ENCODE results near the gene EGFL8.
"Not testable (repeated sequence)": the region's sequence is repeated elsewhere in the genome, so short reads cannot be mapped to it uniquely, and the experiment has no call there.

Gene EGFL8

DNA sequence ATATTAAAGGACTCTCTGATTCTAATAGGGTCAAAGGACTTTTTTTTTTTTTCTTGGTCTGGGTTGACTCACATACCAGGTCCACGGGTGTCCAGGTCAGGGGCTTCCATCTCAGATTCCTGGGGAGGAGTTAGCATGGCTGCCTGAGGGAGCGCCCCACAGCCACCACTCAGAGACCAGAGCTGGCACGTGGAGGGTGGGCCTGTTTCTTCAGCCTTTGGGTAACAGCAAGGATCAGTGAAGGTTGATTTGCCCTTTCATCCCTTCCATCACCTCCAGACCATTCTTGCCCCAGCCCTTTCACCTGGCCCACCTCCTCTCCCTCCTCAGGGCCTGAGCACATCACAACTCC, 33.9 kb downstream of the EGFL8 start:
- DNase-seq: no peak

DNA sequence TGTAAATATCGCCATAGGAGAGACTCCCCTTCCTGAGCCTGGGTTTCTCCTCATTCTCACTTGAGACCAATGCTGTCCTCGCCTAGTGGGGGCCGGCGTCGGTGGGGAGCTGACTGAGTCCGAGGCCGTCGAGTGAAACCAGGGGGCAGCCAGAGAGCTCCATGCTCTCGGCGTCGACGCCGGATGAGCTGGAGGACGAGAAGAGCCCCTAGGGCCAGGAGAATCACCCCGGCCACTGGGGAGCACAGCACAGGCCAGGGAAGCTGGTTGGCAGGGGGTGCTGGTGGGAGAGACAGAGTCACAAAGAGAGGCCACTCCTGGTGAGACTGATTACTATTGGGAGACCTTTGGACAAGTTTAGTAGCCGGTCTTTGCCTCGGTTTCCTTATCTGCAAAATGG, 34.5 kb downstream of the EGFL8 start:
- DNase-seq: no peak

DNA sequence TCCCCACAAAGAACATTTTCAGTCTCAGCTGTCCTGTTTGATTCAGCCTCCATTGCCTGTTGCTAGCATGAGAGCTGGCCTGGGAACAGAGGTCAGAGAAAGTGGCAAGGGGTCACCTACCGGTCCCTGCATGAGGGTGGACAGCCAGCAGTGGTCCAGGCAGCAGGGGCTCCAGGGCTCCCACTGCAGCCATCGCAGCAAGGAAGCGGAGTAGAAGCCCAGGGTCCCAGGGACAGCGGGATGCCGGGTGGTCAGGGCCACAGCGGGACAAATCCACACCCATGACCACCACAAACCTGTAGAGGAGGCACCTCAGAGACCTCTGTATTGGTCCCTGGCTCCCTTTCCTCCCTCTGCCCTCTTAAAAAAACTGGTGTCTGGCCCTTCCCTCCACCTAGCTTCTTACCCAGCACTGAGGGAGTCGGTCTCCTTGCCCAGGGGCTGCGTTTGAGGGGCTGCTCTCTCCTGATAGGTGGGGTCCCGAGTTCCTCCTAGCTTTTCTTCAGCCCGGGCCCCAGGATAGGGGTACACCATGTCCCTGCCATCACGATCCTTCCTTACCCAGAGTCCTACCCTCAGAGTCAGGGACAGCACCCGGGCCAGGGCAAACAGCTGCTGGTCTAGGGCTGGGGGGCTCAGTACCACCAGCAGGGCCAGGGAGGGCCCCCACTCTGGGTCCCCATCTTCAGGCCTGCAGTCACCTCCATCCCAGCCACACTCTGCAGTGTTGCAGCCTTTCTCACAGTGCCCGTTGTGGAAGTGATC, 36.5 kb downstream of the EGFL8 start:
- DNase-seq: no peak

DNA sequence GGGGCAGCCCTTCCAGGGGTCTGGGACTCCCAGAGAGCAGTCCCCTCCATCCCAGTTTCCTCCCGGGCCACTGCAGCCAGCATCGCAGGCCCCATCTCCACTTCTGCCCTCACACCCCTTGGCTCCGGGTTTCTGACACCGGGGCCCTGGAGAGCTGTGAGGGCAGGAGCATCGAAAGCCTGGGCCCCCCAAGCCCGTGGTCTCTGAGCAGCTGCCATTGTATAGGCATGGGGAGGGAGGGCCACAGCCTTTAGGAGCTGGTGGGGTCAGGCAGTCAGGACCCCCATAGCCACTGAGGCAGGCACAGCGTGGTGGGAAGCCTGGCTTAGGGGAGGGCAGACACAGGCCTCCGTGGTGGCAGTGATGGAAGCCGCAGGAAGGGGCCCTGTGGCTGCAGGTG, 37.8 kb downstream of the EGFL8 start:
- no peak for DNase-seq

DNA sequence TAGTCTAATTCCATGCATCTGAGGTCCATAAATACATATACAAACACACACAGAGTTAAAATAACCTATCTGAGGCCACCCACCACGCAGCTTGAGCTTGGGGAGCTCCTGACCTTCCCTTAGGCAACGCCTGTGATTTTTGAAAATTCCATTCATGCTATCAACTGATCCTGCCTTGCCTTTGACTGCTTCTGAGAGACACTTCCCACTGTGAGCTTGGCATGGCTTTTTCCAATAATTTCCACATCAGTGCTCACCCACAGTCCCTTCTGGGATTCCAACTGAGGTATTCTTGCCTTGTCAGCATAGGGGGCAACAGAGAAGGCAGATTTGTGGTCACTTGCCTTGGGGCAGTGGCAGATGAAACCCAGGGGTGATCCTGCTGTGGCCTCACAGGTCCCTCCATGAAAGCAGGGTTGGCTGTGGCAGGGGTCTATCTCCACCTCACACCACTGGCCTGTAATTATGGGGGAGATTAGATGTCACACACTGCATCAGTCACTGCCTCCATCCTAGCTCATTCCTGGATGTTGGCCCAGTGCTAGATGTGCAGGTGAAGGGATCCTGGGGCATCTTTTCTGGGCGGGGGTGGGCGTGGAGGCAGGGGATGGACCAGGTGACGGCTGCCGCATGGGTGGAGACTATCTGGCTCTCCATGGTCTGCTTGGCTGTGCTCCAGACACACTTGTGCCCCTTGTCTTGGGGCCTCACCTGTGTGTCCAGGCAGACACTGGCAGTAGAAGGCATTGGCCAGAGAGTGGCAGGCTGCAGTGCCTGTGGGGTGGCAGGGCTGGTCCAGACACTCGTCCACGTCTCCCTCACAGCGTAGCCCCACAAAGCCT, 39.3 kb downstream of the EGFL8 start:
- no peak for DNase-seq

DNA sequence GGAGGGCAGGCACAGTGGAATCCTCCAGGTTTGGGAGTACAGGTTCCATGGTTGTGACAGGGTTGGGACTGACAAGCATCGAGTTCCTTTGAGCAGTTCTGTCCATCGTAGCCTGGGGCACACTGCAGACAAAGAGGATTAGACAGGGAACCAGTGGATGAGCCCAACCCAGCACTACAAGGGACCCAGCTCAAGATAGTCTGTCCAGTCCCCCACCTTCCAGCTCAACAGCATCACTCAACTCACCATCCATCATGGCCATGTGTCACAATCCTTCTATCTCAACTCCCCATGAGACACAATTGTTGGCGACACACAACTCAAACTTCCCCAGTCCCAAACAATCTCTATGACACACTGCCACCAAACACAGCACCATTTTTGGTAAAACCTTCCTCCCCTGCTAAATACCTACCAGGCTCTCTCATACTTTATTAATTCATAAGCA, 39.9 kb downstream of the EGFL8 start:
- no peak for DNase-seq

DNA sequence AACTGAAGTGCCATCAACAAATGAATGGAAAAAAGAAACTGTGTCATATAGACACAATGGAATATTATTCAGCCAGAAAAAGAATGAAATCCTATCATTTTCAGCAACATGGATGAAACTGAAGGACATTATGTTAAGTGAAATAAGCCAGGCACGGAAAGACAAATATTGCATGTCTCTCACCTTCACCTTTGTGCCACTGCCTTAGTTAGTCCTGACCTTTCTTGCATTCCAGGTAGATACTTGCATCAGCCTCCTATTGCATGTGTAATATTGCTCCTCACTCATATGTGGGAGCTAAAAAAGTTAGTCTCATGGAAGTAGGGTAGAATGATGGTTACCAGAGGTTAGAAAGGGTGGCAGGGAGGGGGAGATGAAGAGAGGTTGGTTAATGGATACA, 44.6 kb downstream of the EGFL8 start:
- DNase-seq: no peak

DNA sequence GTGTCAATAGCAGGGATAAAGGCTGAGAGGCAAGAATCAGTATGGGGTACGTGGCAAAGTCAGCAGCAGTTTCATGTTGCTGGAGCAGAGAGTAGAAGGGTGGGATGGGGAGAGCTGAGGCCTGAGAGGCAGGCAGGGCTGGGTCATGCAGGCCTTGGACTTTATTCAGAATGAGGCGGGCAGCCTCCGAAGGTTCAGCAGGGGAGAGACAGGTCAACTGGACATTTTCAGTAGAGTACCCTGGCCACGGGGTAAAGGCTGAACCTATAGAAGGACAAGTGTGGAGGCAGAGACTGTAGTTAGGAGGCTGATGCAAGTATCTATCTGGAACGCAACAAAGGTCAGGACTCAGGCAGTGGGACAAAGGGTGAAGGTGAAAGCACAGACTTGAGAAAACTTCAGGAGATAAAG, 45.8 kb downstream of the EGFL8 start:
- no peak for DNase-seq

DNA sequence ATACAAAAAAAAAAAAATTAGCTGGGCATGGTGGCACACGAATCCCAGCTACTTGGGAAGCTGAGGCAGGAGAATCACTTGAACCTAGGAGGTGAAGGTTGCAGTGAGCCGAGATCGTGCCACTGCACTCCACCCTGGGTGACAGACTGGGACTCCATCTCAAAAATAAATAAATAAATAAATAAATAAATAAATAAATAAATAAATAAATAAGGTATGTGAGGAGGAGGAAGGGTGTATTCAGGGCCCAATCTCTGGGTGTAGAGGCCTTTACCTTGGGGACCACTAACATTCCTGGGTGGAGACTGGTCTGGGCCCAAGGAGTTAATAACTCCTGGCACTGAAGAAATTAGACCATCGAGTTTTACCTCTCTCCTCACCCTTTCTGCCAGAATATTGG, 47.0 kb downstream of the EGFL8 start:
- not testable (repeated sequence) for DNase-seq

DNA sequence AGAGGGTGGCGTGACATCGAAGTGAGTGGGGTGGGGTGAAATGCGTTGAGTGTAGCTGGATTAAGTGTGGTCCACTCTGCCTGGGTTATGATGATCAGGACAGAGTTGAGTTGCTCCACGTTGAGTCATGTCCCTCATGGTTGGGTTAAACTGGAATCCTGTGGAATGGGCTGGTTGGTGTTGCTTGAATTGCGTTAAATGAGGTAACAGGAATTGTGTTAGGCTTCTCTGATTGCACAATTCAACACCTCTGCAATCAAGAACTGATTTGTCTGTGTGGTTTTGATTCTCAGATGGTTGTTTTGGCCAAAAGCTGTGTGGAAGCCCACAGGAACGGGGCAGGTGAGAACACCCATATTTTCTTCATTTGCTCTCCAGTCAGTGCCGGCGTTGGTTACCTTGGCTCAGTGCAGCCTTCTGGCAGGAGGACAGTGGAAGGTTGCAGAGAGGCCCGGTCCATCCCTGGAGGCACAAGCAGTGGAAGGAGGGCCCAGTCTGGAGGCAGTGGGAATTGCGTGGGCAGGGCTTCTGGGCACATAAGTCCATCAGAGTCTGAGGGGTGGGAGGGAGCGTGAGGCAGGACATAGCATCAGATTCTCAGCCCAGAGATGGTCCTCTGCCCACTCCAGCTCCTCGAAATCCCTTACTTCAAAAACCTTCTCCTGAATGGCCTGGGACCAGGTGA, 47.8 kb downstream of the EGFL8 start:
- no peak for DNase-seq

DNA sequence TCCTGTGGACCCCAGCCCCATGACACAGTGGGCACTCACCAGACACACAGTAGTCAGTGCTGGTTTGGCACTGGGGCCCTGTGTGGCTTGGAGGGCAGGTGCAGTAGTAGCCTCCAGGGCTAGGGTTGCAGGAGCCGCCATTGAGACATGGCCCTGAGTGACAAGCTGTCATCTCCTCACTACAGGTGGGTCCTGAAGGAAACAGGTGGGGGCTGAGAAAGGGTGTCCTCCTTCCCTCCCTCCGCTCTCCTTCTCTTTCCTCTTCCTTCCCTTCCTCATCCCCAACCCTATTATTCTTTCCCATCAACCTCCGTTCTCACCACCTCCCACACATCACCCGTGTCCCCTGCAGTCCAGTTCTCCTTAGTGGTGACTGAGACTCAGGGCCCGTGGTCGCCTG, 49.3 kb downstream of the EGFL8 start:
- no peak for DNase-seq

DNA sequence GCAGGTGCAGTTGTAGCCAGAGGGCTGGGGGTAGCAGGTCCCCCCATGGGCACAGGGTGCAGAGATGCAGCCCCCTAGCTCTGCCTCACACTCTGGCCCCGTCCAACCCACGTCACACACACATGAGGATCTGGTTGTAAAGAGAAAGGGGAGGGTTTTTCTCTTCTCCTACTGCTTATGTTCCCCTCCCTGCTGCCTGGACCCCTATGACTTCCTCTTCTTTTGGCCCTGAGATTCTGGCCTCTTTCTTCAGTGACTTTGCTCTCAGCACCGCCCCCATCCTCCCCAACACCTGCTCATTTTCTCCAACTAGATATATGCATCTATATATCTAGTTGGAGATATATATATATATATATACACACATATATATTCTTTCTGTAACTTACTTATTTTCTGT, 49.7 kb downstream of the EGFL8 start:
- DNase-seq: no peak

DNA sequence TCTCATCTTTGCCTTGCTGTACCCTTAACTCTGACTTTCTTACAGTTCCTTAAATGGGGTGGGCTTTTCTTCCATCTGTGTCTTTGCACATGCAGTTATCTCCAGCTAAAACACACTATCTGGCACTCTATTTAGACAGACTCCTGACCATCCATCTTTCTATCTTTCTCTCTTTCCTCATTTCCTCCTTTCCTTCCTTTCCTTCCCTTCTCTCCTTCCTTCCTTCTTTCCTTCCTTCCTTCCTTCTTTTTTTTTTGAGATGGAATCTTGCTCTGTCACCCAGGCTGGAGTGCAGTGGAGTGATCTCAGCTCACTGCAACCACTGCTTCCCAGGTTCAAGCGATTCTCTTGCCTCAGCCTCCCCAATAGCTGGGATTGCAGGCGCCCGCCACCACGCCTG, 51.2 kb downstream of the EGFL8 start:
- no peak for DNase-seq

DNA sequence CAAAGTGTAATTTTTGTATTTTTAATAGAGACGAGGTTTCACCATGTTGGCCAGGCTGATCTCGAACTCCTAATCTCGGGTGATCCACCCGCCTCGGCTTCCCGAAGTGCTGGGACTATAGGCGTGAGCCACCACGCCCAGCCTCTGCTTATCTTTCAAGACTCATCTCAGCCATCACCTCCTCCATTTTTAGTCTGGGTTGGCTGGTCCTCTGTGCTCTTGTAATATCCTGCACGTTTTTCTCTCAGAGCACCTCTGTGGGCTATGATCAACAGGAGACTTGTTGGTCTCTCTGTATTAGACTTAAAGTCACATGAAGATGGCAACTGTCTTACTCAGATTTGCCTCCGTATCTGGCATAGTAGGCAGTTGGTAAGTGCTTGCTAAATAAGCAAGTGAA, 51.9 kb downstream of the EGFL8 start:
- DNase-seq: no peak

DNA sequence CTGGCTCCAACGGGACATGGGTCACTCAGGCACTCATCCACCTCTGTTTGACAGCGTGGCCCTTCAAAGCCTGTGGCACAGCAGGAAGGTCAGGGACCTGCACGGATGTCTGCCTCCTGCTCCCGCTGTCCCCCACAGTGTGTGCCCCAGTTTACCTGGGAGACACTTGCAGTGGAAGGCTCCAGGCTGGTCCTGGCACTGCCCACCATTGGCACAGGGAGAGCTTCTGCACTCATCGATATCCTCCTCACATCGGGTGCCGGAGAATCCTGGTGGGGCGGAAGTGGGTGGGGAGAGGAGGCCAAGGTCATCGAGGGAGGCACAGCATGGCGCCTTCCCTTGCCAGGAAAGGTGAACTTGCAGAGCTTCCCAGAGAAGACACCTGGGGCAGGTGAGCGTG, 52.6 kb downstream of the EGFL8 start:
- DNase-seq: no peak
